ENCODE data around the gene ZRANB1. TPM values are rescaled to one million over a fixed set of nuclear protein-coding genes. Genes with fewer than 3 reads are reported as not detected.

Gene ZRANB1
- total RNA-seq, 4 donors from 2014 or later, result 51.2 to 91.1 (median 74.6) TPM

DNA sequence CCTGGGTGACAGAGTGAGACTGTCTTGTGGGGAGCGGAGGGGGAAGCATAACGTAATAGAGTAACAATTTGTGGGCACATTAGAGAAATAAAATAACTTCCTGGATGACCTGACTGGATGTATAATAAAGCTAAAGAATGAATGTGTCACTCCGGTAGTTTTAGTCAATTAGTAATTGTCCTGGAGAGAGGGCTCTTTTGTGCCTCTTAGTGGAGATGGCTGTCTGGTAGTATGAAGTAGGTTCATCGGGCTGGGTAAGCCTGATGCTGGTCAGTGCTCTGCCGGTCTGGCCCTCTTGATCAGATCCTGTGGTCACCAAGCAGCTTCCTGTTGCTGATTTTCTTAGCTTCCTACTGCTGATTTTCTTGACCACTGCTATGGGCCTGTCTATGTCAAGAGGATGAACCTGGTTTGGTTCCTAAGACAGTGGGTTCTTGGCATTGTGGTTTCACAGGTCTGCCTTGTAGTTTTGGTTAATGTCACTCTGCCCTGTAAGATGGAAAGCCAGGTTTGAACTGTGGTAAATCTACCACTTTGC lies 34.1 kb downstream of the ZRANB1 start:
- TF ChIP-seq, protein P1, sequence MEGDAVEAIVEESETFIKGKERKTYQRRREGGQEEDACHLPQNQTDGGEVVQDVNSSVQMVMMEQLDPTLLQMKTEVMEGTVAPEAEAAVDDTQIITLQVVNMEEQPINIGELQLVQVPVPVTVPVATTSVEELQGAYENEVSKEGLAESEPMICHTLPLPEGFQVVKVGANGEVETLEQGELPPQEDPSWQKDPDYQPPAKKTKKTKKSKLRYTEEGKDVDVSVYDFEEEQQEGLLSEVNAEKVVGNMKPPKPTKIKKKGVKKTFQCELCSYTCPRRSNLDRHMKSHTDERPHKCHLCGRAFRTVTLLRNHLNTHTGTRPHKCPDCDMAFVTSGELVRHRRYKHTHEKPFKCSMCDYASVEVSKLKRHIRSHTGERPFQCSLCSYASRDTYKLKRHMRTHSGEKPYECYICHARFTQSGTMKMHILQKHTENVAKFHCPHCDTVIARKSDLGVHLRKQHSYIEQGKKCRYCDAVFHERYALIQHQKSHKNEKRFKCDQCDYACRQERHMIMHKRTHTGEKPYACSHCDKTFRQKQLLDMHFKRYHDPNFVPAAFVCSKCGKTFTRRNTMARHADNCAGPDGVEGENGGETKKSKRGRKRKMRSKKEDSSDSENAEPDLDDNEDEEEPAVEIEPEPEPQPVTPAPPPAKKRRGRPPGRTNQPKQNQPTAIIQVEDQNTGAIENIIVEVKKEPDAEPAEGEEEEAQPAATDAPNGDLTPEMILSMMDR (IDR thresholded peaks at IDR 0.05 in 4 of 5, conservative IDR thresholded peaks at IDR 0.05 in 1 of 5), result no peak
- TF ChIP-seq POLR2A (IDR thresholded peaks at IDR 0.05), result no peak
- in situ Hi-C loops (cut with MboI; ENCODE audit: low sequenced_read_pairs in 4 of 4) (no loop called here), intact Hi-C loops (cut with DNase I; ENCODE audit: low total_unique reads) (no loop called here)
- H3K36me3 ChIP-seq, result peaks cover 0 to 33% of the 10 kb centered on the region in 2 donors
- no peaks in the 10 kb centered on the region for H3K9me3 ChIP-seq
- H3K4me1 ChIP-seq, result peaks cover 34 to 36% of the 10 kb centered on the region in 2 donors
- no peak overlapping the region for H3K4me3 ChIP-seq
- peak overlapping the region in 1 of 4 donors; percentile 2 for H3K27ac ChIP-seq
- no peak for DNase-seq
- no peak for ATAC-seq
- H3K27me3 ChIP-seq, result no peaks in the 10 kb centered on the region

DNA sequence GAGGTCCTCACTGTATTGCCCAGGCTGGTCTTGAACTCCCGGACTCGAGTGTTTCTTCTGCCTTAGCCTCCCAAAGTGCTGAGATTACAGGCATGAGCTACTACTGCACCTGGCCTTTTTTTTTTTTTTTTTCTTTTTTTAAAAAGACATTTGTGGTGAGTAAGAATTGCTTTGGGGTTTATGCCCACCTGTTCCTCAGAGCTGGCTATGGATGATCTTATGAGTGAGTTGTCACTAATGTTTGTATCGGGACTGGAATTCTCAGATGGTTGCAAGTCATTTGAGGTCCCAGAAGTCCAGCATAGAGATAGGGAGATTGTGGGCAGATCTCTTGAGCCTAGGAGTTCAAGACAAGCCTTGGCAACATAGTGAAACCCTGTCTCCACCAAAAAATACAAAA lies 35.2 kb downstream of the ZRANB1 start:
- Histone ChIP-seq H3K4me1 (peaks cover 22 to 25% of the 10 kb centered on the region in 2 donors), H3K27me3 (no peaks in the 10 kb centered on the region), H3K4me3 (no peak overlapping the region), H3K36me3 (peaks cover 0 to 36% of the 10 kb centered on the region in 2 donors), H3K27ac (peak overlapping the region in 3 of 4 donors; percentile 13 to 60 (median 42)), H3K9me3 (no peaks in the 10 kb centered on the region)
- in situ Hi-C loops (cut with MboI; ENCODE audit: low sequenced_read_pairs in 4 of 4) (no loop called here), intact Hi-C loops (cut with DNase I; ENCODE audit: low total_unique reads) (no loop called here)
- TF ChIP-seq, protein P1 (IDR thresholded peaks at IDR 0.05 in 4 of 5, conservative IDR thresholded peaks at IDR 0.05 in 1 of 5), result no peak
- DNase-seq (no peak), ATAC-seq (no peak)

DNA sequence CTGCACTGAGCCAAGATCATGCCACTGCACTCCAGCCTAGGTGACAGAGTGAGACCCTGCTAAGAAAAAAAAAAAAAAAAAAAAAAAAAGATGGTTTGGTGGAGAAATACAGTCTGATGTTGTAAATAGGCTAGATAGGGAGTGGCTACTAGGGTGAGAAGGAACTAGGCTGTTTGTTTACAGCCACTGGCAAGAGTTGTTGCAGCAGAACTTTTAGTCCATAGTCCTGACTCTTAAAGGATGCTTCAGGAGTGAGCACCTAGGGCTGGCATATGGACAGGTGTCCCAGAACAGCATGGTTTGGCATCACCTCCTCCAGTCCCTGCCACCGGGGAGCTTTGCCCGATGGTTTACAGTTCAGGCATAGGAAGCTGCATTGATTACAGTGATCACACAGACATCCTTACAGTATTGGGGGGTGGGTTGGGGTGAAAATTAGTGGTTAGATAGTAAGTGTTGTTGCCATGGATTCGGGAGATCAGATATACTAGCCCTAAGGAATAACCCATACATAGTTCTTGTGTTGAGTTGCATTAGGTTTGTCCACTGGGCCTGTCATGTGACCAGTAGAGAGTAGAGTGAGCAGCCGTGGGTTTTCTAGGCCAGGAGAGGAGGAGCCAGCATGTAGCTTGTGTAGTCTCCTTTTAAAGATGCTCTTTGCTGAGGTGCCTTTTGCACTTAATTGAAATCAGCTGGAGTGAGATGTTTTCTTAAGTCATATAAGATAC lies 35.9 kb downstream of the ZRANB1 start:
- intact Hi-C loops (cut with DNase I; ENCODE audit: low total_unique reads) (no loop called here), in situ Hi-C loops (cut with MboI; ENCODE audit: low sequenced_read_pairs in 4 of 4) (no loop called here)
- H3K27me3 ChIP-seq, result no peaks in the 10 kb centered on the region
- no peak overlapping the region for H3K4me3 ChIP-seq
- ATAC-seq (peak; percentile 71 to 79), DNase-seq (peak in 1 of 2 donors; percentile 26)
- peak overlapping the region; percentile 4 to 60 (median 42) for H3K27ac ChIP-seq
- peaks cover 0 to 36% of the 10 kb centered on the region in 2 donors for H3K36me3 ChIP-seq
- no peaks in the 10 kb centered on the region for H3K9me3 ChIP-seq
- TF ChIP-seq, protein P1 (IDR thresholded peaks at IDR 0.05 in 4 of 5, conservative IDR thresholded peaks at IDR 0.05 in 1 of 5), result no peak
- no peak for TF ChIP-seq POLR2A (IDR thresholded peaks at IDR 0.05)
- peaks cover 21 to 24% of the 10 kb centered on the region in 2 donors for H3K4me1 ChIP-seq

DNA sequence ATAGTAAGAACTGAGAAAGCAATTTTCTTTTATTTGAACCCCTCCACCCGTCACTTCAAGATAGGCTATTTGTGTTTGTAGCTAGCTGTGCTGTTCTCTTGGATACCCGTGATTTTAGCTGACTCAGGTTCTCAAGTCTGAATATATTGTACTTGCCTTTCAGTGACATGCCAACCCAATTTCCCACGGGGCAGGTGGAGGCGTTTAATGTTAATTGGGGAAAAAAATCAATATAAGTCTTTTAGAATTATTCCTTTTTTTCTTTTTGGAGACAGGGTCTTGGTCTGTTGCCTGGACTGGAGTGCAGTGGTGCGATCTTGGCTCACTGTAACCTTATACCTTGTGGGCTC lies 36.4 kb downstream of the ZRANB1 start:
- H3K9me3 ChIP-seq, result no peaks in the 10 kb centered on the region
- H3K27ac ChIP-seq, result peak overlapping the region; percentile 4 to 60 (median 42)
- in situ Hi-C loops (cut with MboI; ENCODE audit: low sequenced_read_pairs in 4 of 4), result no loop called here
- no peaks in the 10 kb centered on the region for H3K27me3 ChIP-seq
- H3K36me3 ChIP-seq, result peaks cover 0 to 36% of the 10 kb centered on the region in 2 donors
- no peak overlapping the region for H3K4me3 ChIP-seq
- DNase-seq, result no peak
- TF ChIP-seq, protein P1 (IDR thresholded peaks at IDR 0.05 in 4 of 5, conservative IDR thresholded peaks at IDR 0.05 in 1 of 5), result no peak
- no peak for TF ChIP-seq POLR2A (IDR thresholded peaks at IDR 0.05)
- peaks cover 21 to 24% of the 10 kb centered on the region in 2 donors for H3K4me1 ChIP-seq
- ATAC-seq, result peak; percentile 7 to 11
- intact Hi-C loops (cut with DNase I; ENCODE audit: low total_unique reads), result no loop called here
